ENCODE data around the gene PPP6R3.

DNA sequence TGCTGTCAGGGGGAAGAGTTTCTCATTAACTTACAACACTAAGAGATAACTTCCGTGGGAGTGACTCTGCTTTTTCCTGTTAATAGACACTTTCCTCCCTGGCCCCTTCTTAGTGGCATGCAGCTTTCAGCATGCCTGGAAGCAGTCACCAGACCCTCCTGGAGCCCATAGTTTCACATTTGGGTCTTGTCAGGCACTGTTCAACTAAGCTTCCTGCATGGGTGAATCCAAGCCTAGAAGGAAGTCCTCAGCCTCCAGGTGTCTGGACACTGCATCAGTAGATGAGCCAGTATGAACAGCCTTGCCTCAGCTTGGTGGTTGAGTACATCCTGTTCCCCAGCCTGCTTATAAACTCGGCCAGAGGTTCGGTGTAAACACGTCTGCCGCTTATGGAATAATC lies 68.1 kb downstream of the PPP6R3 start:
- TF ChIP-seq, protein P1, sequence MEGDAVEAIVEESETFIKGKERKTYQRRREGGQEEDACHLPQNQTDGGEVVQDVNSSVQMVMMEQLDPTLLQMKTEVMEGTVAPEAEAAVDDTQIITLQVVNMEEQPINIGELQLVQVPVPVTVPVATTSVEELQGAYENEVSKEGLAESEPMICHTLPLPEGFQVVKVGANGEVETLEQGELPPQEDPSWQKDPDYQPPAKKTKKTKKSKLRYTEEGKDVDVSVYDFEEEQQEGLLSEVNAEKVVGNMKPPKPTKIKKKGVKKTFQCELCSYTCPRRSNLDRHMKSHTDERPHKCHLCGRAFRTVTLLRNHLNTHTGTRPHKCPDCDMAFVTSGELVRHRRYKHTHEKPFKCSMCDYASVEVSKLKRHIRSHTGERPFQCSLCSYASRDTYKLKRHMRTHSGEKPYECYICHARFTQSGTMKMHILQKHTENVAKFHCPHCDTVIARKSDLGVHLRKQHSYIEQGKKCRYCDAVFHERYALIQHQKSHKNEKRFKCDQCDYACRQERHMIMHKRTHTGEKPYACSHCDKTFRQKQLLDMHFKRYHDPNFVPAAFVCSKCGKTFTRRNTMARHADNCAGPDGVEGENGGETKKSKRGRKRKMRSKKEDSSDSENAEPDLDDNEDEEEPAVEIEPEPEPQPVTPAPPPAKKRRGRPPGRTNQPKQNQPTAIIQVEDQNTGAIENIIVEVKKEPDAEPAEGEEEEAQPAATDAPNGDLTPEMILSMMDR (IDR thresholded peaks at IDR 0.05) = no peak
- TF ChIP-seq POLR2A (IDR thresholded peaks at IDR 0.05) = no peak
